ENCODE measurements around the gene IER3. TPM values are rescaled to one million over a fixed set of nuclear protein-coding genes. Genes with fewer than 3 reads are reported as not detected.

Gene IER3
- total and polyA plus RNA-seq, 9 of the 15 experiments (the other 6 are each of a cell fraction or from before 2014, with no cell fraction given) = 1.5 to 30.0 (median 11.5) TPM

- TF ChIP-seq ETS1 (conservative IDR thresholded peaks at IDR 0.05; ENCODE audit: control insufficient read depth, low read depth, low read length) (peak; percentile 82; the same call in 1 of the 2 replicates), BRD4 (IDR thresholded peaks at IDR 0.05) (0 out of 2 replicates have a peak, but pooled peaks have one; percentile 47), MTA3 (IDR thresholded peaks at IDR 0.05; ENCODE audit: borderline replicate concordance) (peak; percentile 97), SRSF3 (IDR thresholded peaks at IDR 0.05; ENCODE audit: insufficient read depth, low read length) (no peak), TOE1 (IDR thresholded peaks at IDR 0.05; ENCODE audit: borderline replicate concordance) (0 out of 2 replicates have a peak, but pooled peaks have one; percentile 9), TOE1 (CRISPR knock-in tag; IDR thresholded peaks at IDR 0.05; ENCODE audit: borderline replicate concordance, low read depth) (no peak), GATAD2A (IDR thresholded peaks at IDR 0.05) (peak; percentile 43; the same call in 1 of the 2 replicates), SMAD4 (CRISPR knock-in tag; conservative IDR thresholded peaks at IDR 0.05) (peak; percentile 90), DDX20 (tag; IDR thresholded peaks at IDR 0.05; ENCODE audit: low read depth) (no peak), SMARCB1 (IDR thresholded peaks at IDR 0.05; ENCODE audit: insufficient read length, low read depth) (no peak), ZNF518B (CRISPR knock-in tag; IDR thresholded peaks at IDR 0.05) (peak; percentile 83; the same call in 1 of the 2 replicates), U2AF2 (optimal IDR thresholded peaks at IDR 0.05; ENCODE audit: low read depth, low read length) (no peak), POLR2H (tag; IDR thresholded peaks at IDR 0.05; ENCODE audit: low read depth) (peak; percentile 96), ZBTB5 (IDR thresholded peaks at IDR 0.05) (peak; percentile 95), SMARCE1 (IDR thresholded peaks at IDR 0.05) (peak; percentile 16)
- TF ChIP-seq, protein P1, sequence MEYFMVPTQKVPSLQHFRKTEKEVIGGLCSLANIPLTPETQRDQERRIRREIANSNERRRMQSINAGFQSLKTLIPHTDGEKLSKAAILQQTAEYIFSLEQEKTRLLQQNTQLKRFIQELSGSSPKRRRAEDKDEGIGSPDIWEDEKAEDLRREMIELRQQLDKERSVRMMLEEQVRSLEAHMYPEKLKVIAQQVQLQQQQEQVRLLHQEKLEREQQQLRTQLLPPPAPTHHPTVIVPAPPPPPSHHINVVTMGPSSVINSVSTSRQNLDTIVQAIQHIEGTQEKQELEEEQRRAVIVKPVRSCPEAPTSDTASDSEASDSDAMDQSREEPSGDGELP (CRISPR knock-in tag; IDR thresholded peaks at IDR 0.05; ENCODE audit: borderline replicate concordance) = peak; percentile 90
- TF ChIP-seq, protein P2, sequence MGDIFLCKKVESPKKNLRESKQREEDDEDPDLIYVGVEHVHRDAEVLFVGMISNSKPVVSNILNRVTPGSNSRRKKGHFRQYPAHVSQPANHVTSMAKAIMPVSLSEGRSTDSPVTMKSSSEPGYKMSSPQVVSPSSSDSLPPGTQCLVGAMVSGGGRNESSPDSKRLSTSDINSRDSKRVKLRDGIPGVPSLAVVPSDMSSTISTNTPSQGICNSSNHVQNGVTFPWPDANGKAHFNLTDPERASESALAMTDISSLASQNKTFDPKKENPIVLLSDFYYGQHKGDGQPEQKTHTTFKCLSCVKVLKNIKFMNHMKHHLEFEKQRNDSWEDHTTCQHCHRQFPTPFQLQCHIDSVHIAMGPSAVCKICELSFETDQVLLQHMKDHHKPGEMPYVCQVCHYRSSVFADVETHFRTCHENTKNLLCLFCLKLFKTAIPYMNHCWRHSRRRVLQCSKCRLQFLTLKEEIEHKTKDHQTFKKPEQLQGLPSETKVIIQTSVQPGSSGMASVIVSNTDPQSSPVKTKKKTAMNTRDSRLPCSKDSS (IDR thresholded peaks at IDR 0.05; ENCODE audit: low read depth, partially characterized antibody) = no peak
Measured at GRCh38 chr6:30742316-30743098, 1.8 kb downstream of the IER3 start, which contains the start of gene FLOT1 (continued).
